ENCODE data around the gene YEATS4.

The YEATS4 gene

GRCh38 chr12:69352904-69353303, 6.6 kb upstream of the YEATS4 start:
- H3K4me1 Mint-ChIP-seq: peaks cover 7% of the 10 kb centered on the region
- no peak overlapping the region for H3K4me3 Mint-ChIP-seq
- ATAC-seq: no peak
- no peak for DNase-seq (ENCODE audit: low spot score in 2 of 2)
- H3K27ac Mint-ChIP-seq: no peak overlapping the region
- H3K9me3 Mint-ChIP-seq: no peaks in the 10 kb centered on the region
- no peaks in the 10 kb centered on the region for H3K36me3 Mint-ChIP-seq

- Mint-ChIP-seq H3K9me3 (no peaks in the 10 kb centered on the region), H3K4me1 (peaks cover 11% of the 10 kb centered on the region), H3K27ac (no peak overlapping the region), H3K36me3 (peaks cover 4% of the 10 kb centered on the region), H3K4me3 (no peak overlapping the region)
- DNase-seq (ENCODE audit: low spot score in 2 of 2) (no peak), ATAC-seq (no peak)
Measured at GRCh38 chr12:69354172-69354555, 5.4 kb upstream of the YEATS4 start.

- H3K4me3 Mint-ChIP-seq: no peak overlapping the region
- H3K27ac Mint-ChIP-seq: no peak overlapping the region
- peaks cover 9% of the 10 kb centered on the region for H3K36me3 Mint-ChIP-seq
- ATAC-seq (no peak), DNase-seq (ENCODE audit: low spot score in 2 of 2) (no peak)
- H3K9me3 Mint-ChIP-seq: no peaks in the 10 kb centered on the region
- H3K4me1 Mint-ChIP-seq: peaks cover 16% of the 10 kb centered on the region
Measured at GRCh38 chr12:69354556-69355187, 4.9 kb upstream of the YEATS4 start.

- Mint-ChIP-seq H3K4me1 (peaks cover 17% of the 10 kb centered on the region), H3K27ac (no peak overlapping the region)
Measured at GRCh38 chr12:69355363-69356028, 4.0 kb upstream of the YEATS4 start.

GRCh38 chr12:69360348-69360672, 767 bp downstream of the YEATS4 start:
- peaks cover 23% of the 10 kb centered on the region for H3K4me1 Mint-ChIP-seq
- peaks cover 64% of the 10 kb centered on the region for H3K36me3 Mint-ChIP-seq
- ATAC-seq (no peak), DNase-seq (ENCODE audit: low spot score in 2 of 2) (no peak)
- H3K4me3 Mint-ChIP-seq: peak overlapping the region; percentile 79
- no peaks in the 10 kb centered on the region for H3K9me3 Mint-ChIP-seq
- peak overlapping the region; percentile 96 for H3K27ac Mint-ChIP-seq

More at GRCh38 chr12:69355363-69356028, 4.0 kb upstream of the YEATS4 start:
- H3K9me3 Mint-ChIP-seq: no peaks in the 10 kb centered on the region
- peaks cover 17% of the 10 kb centered on the region for H3K36me3 Mint-ChIP-seq
- DNase-seq (ENCODE audit: low spot score in 2 of 2) (no peak), ATAC-seq (no peak)
- no peak overlapping the region for H3K4me3 Mint-ChIP-seq

GRCh38 chr12:69366796-69367195, 7.3 kb downstream of the YEATS4 start:
- ATAC-seq (no peak), DNase-seq (ENCODE audit: low spot score in 2 of 2) (no peak)
- Mint-ChIP-seq H3K4me1 (peaks cover 8% of the 10 kb centered on the region), H3K9me3 (no peaks in the 10 kb centered on the region), H3K4me3 (no peak overlapping the region), H3K27ac (no peak overlapping the region), H3K36me3 (peaks cover 98% of the 10 kb centered on the region)

- Mint-ChIP-seq H3K4me1 (peaks cover 11% of the 10 kb centered on the region), H3K9me3 (no peaks in the 10 kb centered on the region), H3K4me3 (no peak overlapping the region), H3K27ac (no peak overlapping the region), H3K36me3 (peaks cover 98% of the 10 kb centered on the region)
- DNase-seq (ENCODE audit: low spot score in 2 of 2) (no peak), ATAC-seq (no peak)
Measured at GRCh38 chr12:69368171-69368570, 8.6 kb downstream of the YEATS4 start.

- ATAC-seq: no peak
- Mint-ChIP-seq H3K9me3 (no peaks in the 10 kb centered on the region), H3K4me1 (peaks cover 7% of the 10 kb centered on the region), H3K4me3 (no peak overlapping the region), H3K27ac (no peak overlapping the region), H3K36me3 (peaks cover 83% of the 10 kb centered on the region)
- DNase-seq (ENCODE audit: low spot score in 2 of 2): no peak
Measured at GRCh38 chr12:69383074-69383473, 23.5 kb downstream of the YEATS4 start.

- Mint-ChIP-seq H3K4me1 (peaks cover 7% of the 10 kb centered on the region), H3K36me3 (peaks cover 78% of the 10 kb centered on the region), H3K9me3 (no peaks in the 10 kb centered on the region), H3K4me3 (no peak overlapping the region), H3K27ac (no peak overlapping the region)
- ATAC-seq: no peak
- no peak for DNase-seq (ENCODE audit: low spot score in 2 of 2)
Measured at GRCh38 chr12:69385038-69385437, 25.5 kb downstream of the YEATS4 start.

- peaks cover 77% of the 10 kb centered on the region for H3K36me3 Mint-ChIP-seq
- no peak overlapping the region for H3K4me3 Mint-ChIP-seq
- peaks cover 7% of the 10 kb centered on the region for H3K4me1 Mint-ChIP-seq
- no peak overlapping the region for H3K27ac Mint-ChIP-seq
- peak; percentile 67 for ATAC-seq
- no peak for DNase-seq (ENCODE audit: low spot score in 2 of 2)
- H3K9me3 Mint-ChIP-seq: no peaks in the 10 kb centered on the region
Measured at GRCh38 chr12:69386921-69387320, 27.4 kb downstream of the YEATS4 start.

GRCh38 chr12:69388371-69388770, 28.8 kb downstream of the YEATS4 start:
- Mint-ChIP-seq H3K36me3 (peaks cover 68% of the 10 kb centered on the region), H3K27ac (no peak overlapping the region), H3K9me3 (no peaks in the 10 kb centered on the region), H3K4me3 (no peak overlapping the region), H3K4me1 (peaks cover 2% of the 10 kb centered on the region)
- ATAC-seq (no peak), DNase-seq (ENCODE audit: low spot score in 2 of 2) (no peak)

GRCh38 chr12:69389831-69390230, 30.3 kb downstream of the YEATS4 start:
- no peak overlapping the region for H3K27ac Mint-ChIP-seq
- no peak for ATAC-seq
- peaks cover 64% of the 10 kb centered on the region for H3K36me3 Mint-ChIP-seq
- no peak for DNase-seq (ENCODE audit: low spot score in 2 of 2)
- no peaks in the 10 kb centered on the region for H3K9me3 Mint-ChIP-seq
- no peaks in the 10 kb centered on the region for H3K4me1 Mint-ChIP-seq
- H3K4me3 Mint-ChIP-seq: no peak overlapping the region

GRCh38 chr12:69392179-69392928, 32.8 kb downstream of the YEATS4 start:
- Mint-ChIP-seq H3K27ac (no peak overlapping the region), H3K36me3 (peaks cover 55% of the 10 kb centered on the region), H3K4me3 (no peak overlapping the region), H3K9me3 (peaks cover 5% of the 10 kb centered on the region), H3K4me1 (no peaks in the 10 kb centered on the region)
- ATAC-seq: peak; percentile 82
- no peak for DNase-seq (ENCODE audit: low spot score in 2 of 2)

- H3K4me1 Mint-ChIP-seq: no peaks in the 10 kb centered on the region
- no peak for ATAC-seq
- no peak overlapping the region for H3K4me3 Mint-ChIP-seq
- H3K27ac Mint-ChIP-seq: no peak overlapping the region
- DNase-seq (ENCODE audit: low spot score in 2 of 2): no peak
- H3K36me3 Mint-ChIP-seq: peaks cover 24% of the 10 kb centered on the region
- H3K9me3 Mint-ChIP-seq: peaks cover 5% of the 10 kb centered on the region
Measured at GRCh38 chr12:69396041-69396440, 36.5 kb downstream of the YEATS4 start.

- ATAC-seq (no peak), DNase-seq (ENCODE audit: low spot score in 2 of 2) (no peak)
- Mint-ChIP-seq H3K27ac (no peak overlapping the region), H3K9me3 (peaks cover 5% of the 10 kb centered on the region), H3K4me3 (no peak overlapping the region), H3K4me1 (no peaks in the 10 kb centered on the region), H3K36me3 (peaks cover 14% of the 10 kb centered on the region)
Measured at GRCh38 chr12:69396963-69397362, 37.4 kb downstream of the YEATS4 start.

- no peak overlapping the region for H3K27ac Mint-ChIP-seq
- peaks cover 5% of the 10 kb centered on the region for H3K9me3 Mint-ChIP-seq
- no peaks in the 10 kb centered on the region for H3K4me1 Mint-ChIP-seq
- ATAC-seq: no peak
- peaks cover 12% of the 10 kb centered on the region for H3K36me3 Mint-ChIP-seq
- no peak for DNase-seq (ENCODE audit: low spot score in 2 of 2)
- H3K4me3 Mint-ChIP-seq: no peak overlapping the region
Measured at GRCh38 chr12:69397978-69398377, 38.4 kb downstream of the YEATS4 start.

Measured in stimulated activated effector memory CD8-positive, alpha-beta T cell treated with anti-CD3 and anti-CD28 coated beads, Interleukin-12 subunit alpha, Interleukin-12 subunit beta, amount 100 ng/mL, for 72 hours (primary cell).